ENCODE data around the gene NAV1. TPM values are rescaled to one million over a fixed set of nuclear protein-coding genes. Genes with fewer than 3 reads are reported as not detected.

NAV1 gene
- total and polyA plus RNA-seq, 2 donors (not counting 3 experiments of a cell fraction or from before 2014, with no cell fraction given) = 19.9 to 138 TPM

DNA sequence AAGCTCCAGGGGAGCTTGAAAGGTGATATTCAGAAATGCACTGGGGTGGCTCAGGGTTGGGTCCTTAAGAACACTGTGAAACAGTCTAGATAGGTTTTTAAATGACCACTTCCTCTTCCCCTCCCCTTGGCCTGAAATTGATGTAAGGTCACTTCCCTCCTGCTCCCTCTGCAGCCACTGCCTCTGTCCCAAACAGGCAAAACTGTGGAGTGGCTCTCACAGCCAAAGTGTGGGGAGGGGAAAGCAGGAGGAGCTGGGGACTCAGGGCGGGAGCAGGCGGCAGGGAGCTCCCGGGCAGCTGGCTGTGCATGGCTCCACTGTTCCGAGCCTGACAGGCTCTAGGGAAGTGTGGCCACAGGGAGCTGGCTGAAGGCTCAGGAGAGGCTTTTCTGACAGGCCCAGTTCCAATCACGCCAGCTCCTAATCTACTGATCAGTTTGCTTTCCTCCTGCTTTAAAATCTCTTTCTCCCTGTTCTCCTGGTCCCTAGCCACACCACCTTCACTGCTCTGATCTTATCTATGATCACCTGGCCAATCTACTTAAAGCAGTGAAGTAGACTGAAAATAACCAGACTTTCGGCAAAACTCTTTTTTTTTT, 26.9 kb upstream of the NAV1 start:
- Histone ChIP-seq H3K36me3 (ENCODE audit: control insufficient read depth in 2 of 2, extremely low read depth in 1 of 2, insufficient read depth in 2 of 2, low read length in 2 of 2) (no peaks in the 10 kb centered on the region), H3K4me3 (replicated peaks in 1 of 3; ENCODE audit: insufficient read depth in 1 of 3, low read depth in 1 of 3, low read length in 3 of 3) (no peak overlapping the region), H3K4me2 (ENCODE audit: insufficient read depth, low read length) (peak overlapping the region; percentile 14), H3K9ac (replicated peaks; ENCODE audit: extremely low read depth, insufficient read depth, low read length) (no peak overlapping the region), H2AFZ (ENCODE audit: low read depth, low read length) (peak overlapping the region; percentile 84), H3K27ac (ENCODE audit: insufficient read depth, low read depth, low read length) (peak overlapping the region; percentile 15), H3K27me3 (ENCODE audit: control insufficient read depth in 2 of 2, insufficient read depth in 2 of 2, low read length in 2 of 2) (no peaks in the 10 kb centered on the region), H3K4me1 (ENCODE audit: control insufficient read depth, extremely low read depth, insufficient read depth, low read length) (peaks cover 20% of the 10 kb centered on the region), H3K9me3 (replicated peaks; ENCODE audit: control insufficient read depth, insufficient read depth, low read length) (no peaks in the 10 kb centered on the region), H3K79me2 (ENCODE audit: control insufficient read depth, insufficient read depth, low read length) (no peaks in the 10 kb centered on the region), H3K9me1 (replicated peaks; ENCODE audit: control insufficient read depth, extremely low read depth, insufficient read depth, low read length) (no peaks in the 10 kb centered on the region), H4K20me1 (replicated peaks; ENCODE audit: control insufficient read depth, extremely low read depth, insufficient read depth, low read length) (no peaks in the 10 kb centered on the region)
- peak; percentile 39 for DNase-seq (ENCODE audit: low read depth, low spot score)
- intact Hi-C loops (cut with micrococcal nuclease) (loop anchor here (1.0 kb wide), 1 partner anchor 26 kb away; no protein-coding TSS in a partner anchor), dilution Hi-C loops (cut with MboI; ENCODE audit: extremely low pct_ligation_motif_present, low sequenced_read_pairs) (no loop called here)
- ChIA-PET POLR2A (interaction anchor here (0.7 to 2.0 kb wide), 8 partner anchors 9 to 43 kb away, joined by 4 to 17 read pairs (median 6); partner anchors contain the start of gene PHLDA3), CTCF (interaction anchor here (0.5 to 26.3 kb wide), 27 partner anchors 9 to 281 kb away, joined by 3 to 1317 read pairs (median 8); partner anchors contain the start of genes NAV1 and PHLDA3)
- BruUV-seq (replicated peaks) = no TSS peak
- peak; percentile 81 for FAIRE-seq
- TF ChIP-seq MYC (IDR thresholded peaks at IDR 0.05; ENCODE audit: low read depth, low read length) (no peak), POLR2AphosphoS5 (IDR thresholded peaks at IDR 0.05; ENCODE audit: insufficient read depth, low read depth, low read length) (no peak)
- TF ChIP-seq, protein P1, sequence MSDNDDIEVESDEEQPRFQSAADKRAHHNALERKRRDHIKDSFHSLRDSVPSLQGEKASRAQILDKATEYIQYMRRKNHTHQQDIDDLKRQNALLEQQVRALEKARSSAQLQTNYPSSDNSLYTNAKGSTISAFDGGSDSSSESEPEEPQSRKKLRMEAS (IDR thresholded peaks at IDR 0.05; ENCODE audit: insufficient read depth, insufficient read length) = no peak

DNA sequence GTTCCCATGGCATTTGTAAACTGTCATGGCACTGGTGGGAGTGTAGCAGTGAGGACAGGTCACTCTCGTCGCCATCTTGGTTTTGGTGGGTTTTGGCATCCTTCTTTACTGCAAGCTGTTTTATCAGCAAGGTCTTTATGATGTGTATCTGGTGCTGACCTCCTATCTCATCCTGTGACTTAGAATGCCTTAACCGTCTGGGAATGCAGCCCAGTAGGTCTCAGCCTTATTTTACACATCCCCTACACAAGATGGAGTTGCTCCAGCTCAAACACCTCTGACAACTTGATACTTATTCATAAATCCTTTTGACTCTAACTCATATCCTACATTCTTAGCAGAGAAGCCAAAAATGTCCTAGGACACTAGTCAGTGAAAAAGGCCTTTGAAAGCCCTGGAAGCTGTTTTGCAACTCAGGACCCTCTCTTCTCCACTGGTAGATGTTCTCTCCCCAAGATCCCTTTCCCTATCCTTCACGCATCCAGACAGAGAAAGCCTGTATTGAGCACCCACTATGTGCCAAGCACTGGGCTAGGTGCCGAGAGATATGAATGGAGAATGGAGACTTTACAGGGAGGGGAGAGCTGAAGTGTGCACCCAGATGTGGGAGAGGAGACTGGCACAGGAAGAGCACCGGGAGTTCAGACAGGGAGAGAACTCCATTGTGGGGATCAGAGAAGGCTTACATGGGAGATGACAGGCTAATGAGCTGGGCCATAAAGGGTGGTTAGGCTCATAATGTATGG, 25.3 kb upstream of the NAV1 start:
- no peak for DNase-seq (ENCODE audit: low read depth, low spot score)
- no peaks in the 10 kb centered on the region for H4K20me1 ChIP-seq (replicated peaks; ENCODE audit: control insufficient read depth, extremely low read depth, insufficient read depth, low read length)
- H3K9ac ChIP-seq (replicated peaks; ENCODE audit: extremely low read depth, insufficient read depth, low read length) = no peak overlapping the region
- no peak overlapping the region for H3K4me2 ChIP-seq (ENCODE audit: insufficient read depth, low read length)
- no peak overlapping the region for H3K27ac ChIP-seq (ENCODE audit: insufficient read depth, low read depth, low read length)
- dilution Hi-C loops (cut with MboI; ENCODE audit: extremely low pct_ligation_motif_present, low sequenced_read_pairs) (no loop called here), intact Hi-C loops (cut with micrococcal nuclease) (loop anchor here (1.0 kb wide), 4 partner anchors 31 to 128 kb away; no protein-coding TSS in a partner anchor)
- no peak overlapping the region for H3K4me3 ChIP-seq (replicated peaks in 1 of 3; ENCODE audit: insufficient read depth in 1 of 3, low read depth in 1 of 3, low read length in 3 of 3)
- POLR2A ChIA-PET = interaction anchor here (1.0 kb wide), 2 partner anchors 23 to 32 kb away, joined by 4 to 5 read pairs; no protein-coding TSS in a partner anchor
- H3K9me1 ChIP-seq (replicated peaks; ENCODE audit: control insufficient read depth, extremely low read depth, insufficient read depth, low read length) = no peaks in the 10 kb centered on the region
- H3K79me2 ChIP-seq (ENCODE audit: control insufficient read depth, insufficient read depth, low read length) = no peaks in the 10 kb centered on the region
- H3K4me1 ChIP-seq (ENCODE audit: control insufficient read depth, extremely low read depth, insufficient read depth, low read length) = peaks cover 13% of the 10 kb centered on the region
- no peak for FAIRE-seq
- TF ChIP-seq GATA2 (IDR thresholded peaks at IDR 0.05; ENCODE audit: insufficient read depth, insufficient read length, low read depth, low read length) = no peak
- no peak for TF ChIP-seq JUN (IDR thresholded peaks at IDR 0.05; ENCODE audit: borderline replicate concordance, insufficient read depth, insufficient read length, low read depth)
- TF ChIP-seq POLR2A (IDR thresholded peaks at IDR 0.05; ENCODE audit: low read depth, low read length) = no peak
- TF ChIP-seq MYC (IDR thresholded peaks at IDR 0.05; ENCODE audit: low read depth, low read length) = no peak
- no peak for TF ChIP-seq FOS (IDR thresholded peaks at IDR 0.05; ENCODE audit: borderline replicate concordance, insufficient read depth, low read length)
- no peak for TF ChIP-seq EZH2 (IDR thresholded peaks at IDR 0.05; ENCODE audit: borderline replicate concordance, low read depth, low read length, severe bottlenecking)
- TF ChIP-seq, protein P1 (IDR thresholded peaks at IDR 0.05; ENCODE audit: insufficient read depth, insufficient read length) = no peak
- TF ChIP-seq POLR2AphosphoS5 (IDR thresholded peaks at IDR 0.05; ENCODE audit: insufficient read depth, low read depth, low read length) = no peak
- TF ChIP-seq, protein P2, sequence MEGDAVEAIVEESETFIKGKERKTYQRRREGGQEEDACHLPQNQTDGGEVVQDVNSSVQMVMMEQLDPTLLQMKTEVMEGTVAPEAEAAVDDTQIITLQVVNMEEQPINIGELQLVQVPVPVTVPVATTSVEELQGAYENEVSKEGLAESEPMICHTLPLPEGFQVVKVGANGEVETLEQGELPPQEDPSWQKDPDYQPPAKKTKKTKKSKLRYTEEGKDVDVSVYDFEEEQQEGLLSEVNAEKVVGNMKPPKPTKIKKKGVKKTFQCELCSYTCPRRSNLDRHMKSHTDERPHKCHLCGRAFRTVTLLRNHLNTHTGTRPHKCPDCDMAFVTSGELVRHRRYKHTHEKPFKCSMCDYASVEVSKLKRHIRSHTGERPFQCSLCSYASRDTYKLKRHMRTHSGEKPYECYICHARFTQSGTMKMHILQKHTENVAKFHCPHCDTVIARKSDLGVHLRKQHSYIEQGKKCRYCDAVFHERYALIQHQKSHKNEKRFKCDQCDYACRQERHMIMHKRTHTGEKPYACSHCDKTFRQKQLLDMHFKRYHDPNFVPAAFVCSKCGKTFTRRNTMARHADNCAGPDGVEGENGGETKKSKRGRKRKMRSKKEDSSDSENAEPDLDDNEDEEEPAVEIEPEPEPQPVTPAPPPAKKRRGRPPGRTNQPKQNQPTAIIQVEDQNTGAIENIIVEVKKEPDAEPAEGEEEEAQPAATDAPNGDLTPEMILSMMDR (IDR thresholded peaks at IDR 0.05; ENCODE audit: extremely low read depth in 1 of 2, insufficient read depth in 1 of 2, low read depth in 1 of 2, low read length in 2 of 2) = no peak
- CTCF ChIA-PET = interaction anchor here (0.6 to 26.3 kb wide), 48 partner anchors 8 to 370 kb away, joined by 3 to 1317 read pairs (median 4); partner anchors contain the start of genes NAV1, PHLDA3 and TNNT2
- H2AFZ ChIP-seq (ENCODE audit: low read depth, low read length) = no peak overlapping the region
- no peaks in the 10 kb centered on the region for H3K27me3 ChIP-seq (ENCODE audit: control insufficient read depth in 2 of 2, insufficient read depth in 2 of 2, low read length in 2 of 2)
- H3K36me3 ChIP-seq (ENCODE audit: control insufficient read depth in 2 of 2, extremely low read depth in 1 of 2, insufficient read depth in 2 of 2, low read length in 2 of 2) = no peaks in the 10 kb centered on the region
- no TSS peak for BruUV-seq (replicated peaks)
- H3K9me3 ChIP-seq (replicated peaks; ENCODE audit: control insufficient read depth, insufficient read depth, low read length) = no peaks in the 10 kb centered on the region
